Astrocyte (in vitro differentiated cells and primary cell): ENCODE results near the gene POLE. TPM values are rescaled to one million over a fixed set of nuclear protein-coding genes. Genes with fewer than 3 reads are reported as not detected.

ENCODE experiments used
- DNase-seq: peaks from one replicate; pipeline ENCODE4 v3.0.0-alpha.2; 2010; ENCODE audit warnings: low read depth
- FAIRE-seq: peaks from 2 replicates; lab custom pipeline; 2011; peaks lifted over from hg19 to GRCh38; lab: Jason Lieb, UNC
- H2AFZ ChIP-seq: 2 replicates; pipeline ENCODE4 v1.6.0; 2012; ENCODE audit warnings: low read depth, low read length, inconsistent platforms
- H3K27ac ChIP-seq: 2 replicates; pipeline ENCODE4 v1.5.1; 2011; ENCODE audit warnings: low read depth, low read length, inconsistent platforms
- H3K27me3 ChIP-seq: 2 replicates; pipeline ENCODE4 v1.6.0; 2011; ENCODE audit warnings: low read length, inconsistent platforms; ENCODE audit not compliant: insufficient read depth
- H3K36me3 ChIP-seq: 2 replicates; pipeline ENCODE4 v1.5.1; 2011; ENCODE audit warnings: low read length, inconsistent platforms; ENCODE audit not compliant: insufficient read depth
- H3K4me1 ChIP-seq: 2 replicates; pipeline ENCODE4 v1.5.1; 2011; ENCODE audit warnings: low read length, inconsistent platforms; ENCODE audit not compliant: insufficient read depth
- H3K4me2 ChIP-seq: 2 replicates; pipeline ENCODE4 v1.6.0; 2012; ENCODE audit warnings: low read length, inconsistent platforms
- H3K4me3 ChIP-seq: 2 replicates; pipeline ENCODE4 v1.5.1; 2011; ENCODE audit warnings: low read depth, mild to moderate bottlenecking, low read length, inconsistent platforms; ENCODE audit not compliant: insufficient read depth
- H3K79me2 ChIP-seq: 2 replicates; pipeline ENCODE4 v1.6.0; 2012; ENCODE audit warnings: mild to moderate bottlenecking, low read length, inconsistent platforms; ENCODE audit not compliant: insufficient read depth
- H3K9ac ChIP-seq: 2 replicates; pipeline ENCODE4 v1.6.0; 2012; ENCODE audit warnings: mild to moderate bottlenecking, low read length, inconsistent platforms
- H3K9me3 ChIP-seq: 2 replicates; pipeline ENCODE4 v1.5.1; 2012; ENCODE audit warnings: low read depth, mild to moderate bottlenecking, low read length, inconsistent platforms; ENCODE audit not compliant: insufficient read depth
- H4K20me1 ChIP-seq: 2 replicates; pipeline ENCODE4 v1.6.0; 2012; ENCODE audit warnings: low read length, inconsistent platforms; ENCODE audit not compliant: insufficient read depth
- H3K27ac Mint-ChIP-seq: one replicate; pipeline ENCODE4 v1.8.0; 2021; ENCODE audit warnings: mild to moderate bottlenecking, mixed read lengths; ENCODE audit not compliant: unreplicated experiment
- H3K27me3 Mint-ChIP-seq: one replicate; pipeline ENCODE4 v1.8.0; 2021; ENCODE audit warnings: low read depth, mixed read lengths; ENCODE audit not compliant: unreplicated experiment
- H3K36me3 Mint-ChIP-seq: one replicate; pipeline ENCODE4 v1.8.0; 2021; ENCODE audit warnings: low read depth, mixed read lengths; ENCODE audit not compliant: unreplicated experiment
- H3K4me1 Mint-ChIP-seq: one replicate; pipeline ENCODE4 v1.8.0; 2021; ENCODE audit warnings: low read depth, mixed read lengths; ENCODE audit not compliant: unreplicated experiment
- H3K4me3 Mint-ChIP-seq: one replicate; pipeline ENCODE4 v1.8.0; 2021; ENCODE audit warnings: mild to moderate bottlenecking, moderate library complexity, mixed read lengths; ENCODE audit not compliant: unreplicated experiment
- H3K9me3 Mint-ChIP-seq: one replicate; pipeline ENCODE4 v1.8.0; 2021; ENCODE audit warnings: mild to moderate bottlenecking, mixed read lengths; ENCODE audit not compliant: unreplicated experiment
- EZH2 ChIP-seq: IDR thresholded peaks from 2 replicates; pipeline ENCODE4 v1.6.1; 2012; ENCODE audit warnings: mild to moderate bottlenecking, low read length, inconsistent platforms; ENCODE audit not compliant: insufficient read depth
- total RNA-seq: library from RNA; stranded (reverse); gene quantifications from 2 replicates; pipeline ENCODE4 v1.2.1, GENCODE V29; 2021
- TF ChIP-seq, protein P1 (sequence below): IDR thresholded peaks from 2 replicates; pipeline ENCODE4 v1.5.1; 2011; ENCODE audit warnings: low read depth, mild to moderate bottlenecking, inconsistent platforms, low read length, moderate library complexity; ENCODE audit not compliant: insufficient read depth

The POLE gene
- total RNA-seq, 1 donor from 2014 or later = 15.4 TPM

DNA sequence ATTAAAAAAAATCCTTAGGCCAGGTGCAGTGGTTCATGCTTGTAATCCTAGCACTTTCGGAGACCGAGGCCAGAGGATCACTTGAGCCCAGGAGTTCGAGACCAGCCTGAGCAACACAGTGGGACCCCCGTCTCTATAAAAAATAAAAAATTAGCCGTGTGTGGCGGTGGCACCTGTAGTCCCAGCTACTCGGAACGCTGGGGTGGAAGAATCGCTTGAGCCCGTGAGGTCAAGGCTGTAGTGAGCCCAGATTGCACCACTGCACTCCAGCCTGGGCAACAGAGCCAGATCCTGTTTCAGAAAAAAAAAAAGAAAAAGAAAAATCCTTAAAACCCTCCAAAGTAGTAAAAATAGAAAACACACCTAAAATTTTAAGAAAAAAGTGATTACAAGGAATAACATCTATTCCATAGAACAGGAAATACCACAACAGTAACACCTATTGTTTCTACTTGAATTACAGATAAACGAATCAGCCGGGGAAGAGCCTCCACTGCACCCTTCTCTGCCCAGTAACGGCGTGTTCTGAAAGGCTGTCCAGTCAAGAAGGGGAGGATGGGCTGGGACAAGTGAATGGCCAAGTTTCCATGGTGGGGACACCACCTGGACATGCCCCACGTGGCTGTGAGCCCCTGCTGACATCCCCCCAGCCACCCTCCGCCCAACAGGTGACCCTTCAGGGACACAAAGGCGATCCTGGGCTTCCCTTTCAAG lies 17.8 kb downstream of the POLE start:
- Histone ChIP-seq H2AFZ (no peak overlapping the region), H3K79me2 (no peaks in the 10 kb centered on the region), H3K4me3 (no peak overlapping the region), H3K36me3 (peaks cover 17% of the 10 kb centered on the region), H3K4me1 (no peaks in the 10 kb centered on the region), H3K4me2 (no peak overlapping the region), H4K20me1 (no peaks in the 10 kb centered on the region), H3K9me3 (no peaks in the 10 kb centered on the region), H3K27me3 (no peaks in the 10 kb centered on the region), H3K9ac (no peak overlapping the region), H3K27ac (no peak overlapping the region)
- Mint-ChIP-seq H3K27ac (no peak overlapping the region), H3K4me3 (no peak overlapping the region), H3K4me1 (no peaks in the 10 kb centered on the region), H3K27me3 (peaks cover 2% of the 10 kb centered on the region), H3K36me3 (peaks cover 27% of the 10 kb centered on the region), H3K9me3 (peaks cover 2% of the 10 kb centered on the region)
- DNase-seq (no peak), FAIRE-seq (no peak)
- TF ChIP-seq EZH2 = no peak
- TF ChIP-seq, protein P1, sequence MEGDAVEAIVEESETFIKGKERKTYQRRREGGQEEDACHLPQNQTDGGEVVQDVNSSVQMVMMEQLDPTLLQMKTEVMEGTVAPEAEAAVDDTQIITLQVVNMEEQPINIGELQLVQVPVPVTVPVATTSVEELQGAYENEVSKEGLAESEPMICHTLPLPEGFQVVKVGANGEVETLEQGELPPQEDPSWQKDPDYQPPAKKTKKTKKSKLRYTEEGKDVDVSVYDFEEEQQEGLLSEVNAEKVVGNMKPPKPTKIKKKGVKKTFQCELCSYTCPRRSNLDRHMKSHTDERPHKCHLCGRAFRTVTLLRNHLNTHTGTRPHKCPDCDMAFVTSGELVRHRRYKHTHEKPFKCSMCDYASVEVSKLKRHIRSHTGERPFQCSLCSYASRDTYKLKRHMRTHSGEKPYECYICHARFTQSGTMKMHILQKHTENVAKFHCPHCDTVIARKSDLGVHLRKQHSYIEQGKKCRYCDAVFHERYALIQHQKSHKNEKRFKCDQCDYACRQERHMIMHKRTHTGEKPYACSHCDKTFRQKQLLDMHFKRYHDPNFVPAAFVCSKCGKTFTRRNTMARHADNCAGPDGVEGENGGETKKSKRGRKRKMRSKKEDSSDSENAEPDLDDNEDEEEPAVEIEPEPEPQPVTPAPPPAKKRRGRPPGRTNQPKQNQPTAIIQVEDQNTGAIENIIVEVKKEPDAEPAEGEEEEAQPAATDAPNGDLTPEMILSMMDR = no peak

DNA sequence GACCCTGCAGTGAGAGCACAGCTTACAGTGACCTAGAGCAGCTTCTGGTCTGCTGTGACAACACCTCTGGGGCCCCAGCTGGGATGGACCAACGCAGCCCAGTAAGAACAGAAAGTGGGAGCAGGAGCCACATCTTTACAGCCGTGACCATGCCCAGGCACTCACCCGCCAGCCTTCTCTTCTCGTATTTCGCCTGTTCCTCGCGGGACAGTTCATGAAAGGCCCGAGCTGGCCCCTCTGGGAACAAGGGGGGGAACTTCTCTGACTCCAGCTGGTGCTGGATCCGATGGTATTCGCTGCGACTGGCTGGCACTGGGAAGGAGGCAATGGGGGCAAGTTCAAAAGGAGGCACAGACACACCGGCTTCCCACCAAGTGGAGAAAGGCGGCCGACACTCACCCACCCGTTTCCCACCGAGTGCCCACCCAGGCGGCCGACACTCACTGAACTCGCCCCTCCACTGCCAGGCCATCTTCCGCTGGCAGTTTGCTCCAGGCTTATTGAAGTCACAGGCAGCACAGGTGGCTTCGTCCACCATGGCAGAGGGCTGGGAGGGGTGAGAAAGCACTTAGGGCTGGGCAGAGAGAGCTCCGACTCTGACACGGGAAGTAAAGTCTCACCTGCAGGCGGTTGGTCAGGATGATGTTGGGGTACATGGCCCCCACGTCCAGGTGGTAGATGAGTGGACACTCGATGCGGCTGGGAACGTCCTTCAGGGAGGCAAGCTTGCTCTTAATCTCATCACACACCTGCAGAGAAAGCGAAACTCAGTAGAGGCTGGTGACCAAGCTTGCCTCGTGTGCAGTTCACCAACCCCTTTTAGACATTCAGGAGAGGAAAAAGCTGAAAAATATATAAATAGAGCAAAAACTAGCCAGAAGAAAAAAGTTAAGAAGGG lies 18.7 kb downstream of the POLE start:
- H4K20me1 ChIP-seq = no peaks in the 10 kb centered on the region
- no peaks in the 10 kb centered on the region for H3K4me1 Mint-ChIP-seq
- no peak overlapping the region for H2AFZ ChIP-seq
- H3K79me2 ChIP-seq = no peaks in the 10 kb centered on the region
- no peak overlapping the region for H3K4me3 ChIP-seq
- H3K36me3 ChIP-seq = peaks cover 15% of the 10 kb centered on the region
- H3K27me3 ChIP-seq = no peaks in the 10 kb centered on the region
- H3K27ac Mint-ChIP-seq = peak overlapping the region; percentile 58
- H3K9ac ChIP-seq = no peak overlapping the region
- no peak overlapping the region for H3K4me2 ChIP-seq
- no peak for FAIRE-seq
- H3K4me3 Mint-ChIP-seq = no peak overlapping the region
- TF ChIP-seq, protein P1 = no peak
- TF ChIP-seq EZH2 = no peak
- H3K27me3 Mint-ChIP-seq = peaks cover 2% of the 10 kb centered on the region
- H3K4me1 ChIP-seq = no peaks in the 10 kb centered on the region
- peaks cover 22% of the 10 kb centered on the region for H3K36me3 Mint-ChIP-seq
- H3K27ac ChIP-seq = no peak overlapping the region
- DNase-seq = no peak
- no peaks in the 10 kb centered on the region for H3K9me3 ChIP-seq
- H3K9me3 Mint-ChIP-seq = peaks cover 2% of the 10 kb centered on the region
